ENCODE results near the gene TMPRSS2.
A peak's percentile ranks its signal among the peaks of the same experiment; 100 is the strongest.

Gene TMPRSS2

DNA sequence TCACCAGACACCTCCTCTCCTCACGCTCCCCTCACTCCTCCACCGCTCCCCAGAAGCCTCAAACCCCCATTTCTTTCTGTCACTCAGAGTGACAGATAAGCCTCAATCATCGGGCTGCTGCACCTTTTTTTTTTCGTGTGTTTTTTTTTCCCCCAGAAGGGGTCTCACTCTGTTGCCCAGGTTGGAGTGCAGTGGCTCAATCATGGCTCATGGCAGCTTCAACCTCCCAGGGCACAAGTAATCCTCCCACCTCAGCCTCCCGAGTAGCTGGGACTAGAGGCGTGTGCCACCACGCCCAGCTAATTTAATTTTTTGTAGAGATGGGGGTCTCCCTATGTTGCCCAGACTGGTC lies 1.2 kb upstream of the TMPRSS2 start:
- DNase-seq, result no peak

DNA sequence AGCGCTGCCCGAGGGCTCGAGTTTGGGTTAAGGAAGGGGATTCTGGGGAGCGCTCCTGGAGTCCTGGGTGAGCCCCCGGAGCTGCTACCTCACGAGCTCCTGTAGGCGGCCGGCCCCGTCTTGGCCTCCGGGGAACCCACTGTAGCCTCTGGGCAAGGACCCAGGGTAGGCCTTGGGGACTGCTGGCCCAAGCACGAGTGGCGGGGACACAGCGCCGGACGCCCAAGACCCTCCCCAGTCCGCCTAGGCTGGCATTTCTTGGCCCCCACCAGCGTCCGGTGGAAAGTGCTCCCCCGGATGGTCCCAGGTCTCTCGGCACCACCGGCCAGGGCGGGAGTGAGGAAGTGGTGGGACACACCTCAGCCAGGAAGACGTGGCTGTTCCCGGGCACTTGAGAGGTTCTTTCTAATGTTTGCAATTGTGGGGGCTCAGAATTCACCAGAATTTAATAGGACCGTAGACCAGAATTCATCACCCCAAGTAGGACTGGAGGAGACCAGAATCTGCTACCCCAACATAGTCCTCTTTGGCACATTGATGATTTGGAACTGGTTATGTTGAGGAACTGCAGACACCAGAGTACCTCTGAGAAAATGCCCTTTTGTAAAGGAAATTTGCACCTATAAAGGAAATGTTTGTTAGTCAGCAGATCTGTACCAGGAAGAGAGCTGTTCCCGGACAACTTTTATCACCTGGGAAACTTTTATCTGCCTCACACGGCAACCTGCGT lies 622 bp upstream of the TMPRSS2 start:
- no peak for DNase-seq

DNA sequence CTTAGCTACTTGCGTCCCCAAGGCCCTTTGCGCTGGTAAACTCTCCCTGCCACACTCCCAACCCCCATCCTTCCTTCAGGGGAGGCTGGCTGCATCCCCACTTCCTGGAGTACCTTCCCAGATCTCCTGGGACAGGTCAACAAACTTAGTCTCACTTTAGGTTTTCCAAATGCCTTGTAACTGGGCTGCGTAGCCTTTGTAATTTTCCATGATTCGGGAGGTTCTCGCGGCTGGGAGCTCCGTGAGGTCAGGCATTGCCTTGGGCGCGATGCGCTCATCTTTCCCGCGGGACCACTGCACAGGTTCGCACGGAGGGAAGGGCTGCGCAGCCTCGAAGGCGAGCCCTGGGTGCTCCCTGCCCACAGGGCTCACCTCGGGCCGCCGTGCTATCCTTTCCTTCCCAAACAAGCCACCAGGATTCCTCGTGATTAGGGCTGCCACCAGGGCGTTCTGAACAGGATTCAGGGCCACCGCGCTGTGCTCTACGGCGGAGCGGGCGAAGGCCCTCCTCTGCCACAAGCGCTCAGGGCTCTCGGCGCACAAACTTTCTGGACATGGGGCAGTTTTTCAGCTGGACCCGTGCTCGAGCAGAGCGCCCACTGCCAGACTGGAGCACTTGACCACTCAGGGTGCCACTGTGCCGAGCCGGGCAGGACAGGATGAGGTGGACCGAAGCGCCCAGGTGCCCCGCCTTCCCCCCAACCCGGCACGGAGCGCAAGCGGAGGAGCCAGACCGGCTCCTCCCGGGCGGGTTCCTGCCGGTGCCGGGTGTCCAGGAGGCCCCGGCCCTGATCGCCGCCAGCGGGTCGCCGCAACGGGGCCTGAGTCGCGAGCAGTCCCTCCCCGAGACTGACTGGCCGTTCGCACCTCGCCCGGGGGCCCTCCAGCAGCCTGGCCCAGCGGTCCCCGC lies 1.1 kb downstream of the TMPRSS2 start:
- DNase-seq, result no peak

DNA sequence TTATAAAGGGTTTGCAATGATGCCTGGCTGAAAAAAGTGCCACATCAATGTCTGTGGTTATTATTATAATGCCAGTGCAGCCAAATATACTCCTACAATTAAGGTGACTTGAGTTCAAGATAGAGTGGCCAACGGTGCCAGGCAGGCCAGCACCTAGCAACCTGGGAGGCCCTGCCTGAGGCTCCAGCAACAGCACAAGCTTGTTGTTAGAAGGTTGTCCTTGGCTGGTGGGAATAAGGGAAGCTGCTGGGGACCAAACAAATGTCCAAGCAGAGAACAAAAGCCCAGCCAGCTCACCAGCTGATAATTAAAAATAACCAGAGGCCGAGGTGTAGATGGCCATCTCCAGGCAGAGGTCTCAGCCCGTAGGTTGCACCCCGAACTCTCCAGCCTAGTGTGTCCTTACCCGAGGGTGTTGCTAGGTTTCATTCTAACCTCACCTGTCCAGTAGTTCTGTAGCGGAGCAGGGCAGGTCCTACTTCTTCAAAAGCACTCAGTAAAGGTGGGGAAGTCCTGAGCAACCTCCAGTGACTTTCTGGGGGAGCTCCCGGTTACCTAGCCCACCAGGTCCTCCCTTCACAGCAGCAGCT lies 1.9 kb downstream of the TMPRSS2 start:
- DNase-seq, result no peak

DNA sequence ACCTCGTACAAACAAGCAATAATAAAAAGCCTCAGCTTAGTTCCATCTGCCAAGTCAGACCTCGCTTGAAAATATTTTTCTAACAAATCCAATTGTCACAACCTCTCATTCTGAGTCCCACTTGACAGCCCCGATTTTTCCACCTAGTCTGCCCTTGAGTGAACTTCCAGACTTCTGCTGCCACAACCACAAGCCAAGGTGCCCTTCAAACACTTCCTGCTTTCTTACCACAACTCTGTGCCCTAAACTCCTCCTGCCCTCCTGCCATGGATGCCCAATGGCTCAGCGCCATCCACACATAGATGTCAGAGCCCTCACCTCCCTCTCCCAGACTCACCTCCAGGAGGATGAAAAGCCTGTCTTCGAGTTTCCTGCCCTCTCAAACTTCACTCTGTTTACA lies 3.9 kb downstream of the TMPRSS2 start:
- no peak for DNase-seq

DNA sequence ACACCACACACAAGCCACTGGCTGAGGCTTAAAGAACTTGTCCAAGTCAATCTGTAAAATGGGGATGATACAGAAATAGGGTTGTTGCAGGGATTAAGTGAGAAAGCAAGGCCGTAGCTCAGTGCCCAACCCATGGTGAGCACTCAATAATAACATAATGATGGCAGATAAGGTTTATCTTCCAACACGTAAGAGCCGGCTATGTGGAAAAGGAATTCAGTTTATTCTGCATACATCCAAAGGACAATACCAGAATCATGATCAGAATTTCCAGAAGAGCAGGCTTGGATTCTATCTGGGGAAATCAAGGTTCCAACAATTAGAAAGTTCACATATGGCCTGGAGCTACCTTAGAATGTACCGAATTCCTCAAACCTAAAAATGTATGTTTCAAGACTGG lies 4.6 kb downstream of the TMPRSS2 start:
- no peak for DNase-seq

DNA sequence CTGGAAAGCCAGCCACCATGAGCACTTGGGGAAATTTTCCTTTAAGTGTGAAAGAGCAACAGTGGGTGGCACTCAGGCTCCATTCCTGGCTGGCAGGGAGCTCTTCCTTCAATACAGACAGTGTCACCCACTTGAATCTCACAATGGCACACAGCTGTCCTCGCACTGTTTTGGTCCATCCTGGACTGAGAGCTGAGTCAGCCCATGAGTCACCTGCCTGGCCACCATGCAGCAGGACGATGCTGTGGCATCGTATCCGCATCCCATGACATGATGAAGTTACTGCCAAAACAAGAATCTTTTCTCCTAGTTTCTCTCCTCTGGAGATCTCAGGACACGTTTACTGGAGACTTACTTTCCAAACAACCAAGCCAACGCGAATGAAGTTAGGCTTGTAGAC lies 6.0 kb downstream of the TMPRSS2 start:
- DNase-seq, result no peak

DNA sequence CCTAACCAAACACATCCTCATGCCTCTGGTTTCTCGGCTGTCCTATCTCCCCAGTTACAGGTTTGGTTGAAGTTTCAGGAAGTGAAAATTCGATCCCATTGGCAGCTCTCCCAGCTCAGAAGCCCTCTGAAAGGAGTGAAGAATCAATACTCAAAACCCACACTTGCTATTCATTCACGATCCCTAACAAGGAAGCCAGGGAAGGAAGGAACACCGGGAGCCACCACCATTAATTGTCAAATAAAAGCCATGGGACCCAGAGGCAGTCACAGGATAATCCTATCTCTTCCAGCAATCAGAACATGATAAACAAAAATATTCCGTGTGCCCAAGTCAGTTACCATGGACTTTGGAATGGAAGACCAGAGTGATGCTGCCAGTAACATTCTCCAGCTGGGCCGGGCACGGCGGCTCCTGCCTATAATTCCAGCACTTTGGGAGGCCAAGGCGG lies 7.0 kb downstream of the TMPRSS2 start:
- no peak for DNase-seq

DNA sequence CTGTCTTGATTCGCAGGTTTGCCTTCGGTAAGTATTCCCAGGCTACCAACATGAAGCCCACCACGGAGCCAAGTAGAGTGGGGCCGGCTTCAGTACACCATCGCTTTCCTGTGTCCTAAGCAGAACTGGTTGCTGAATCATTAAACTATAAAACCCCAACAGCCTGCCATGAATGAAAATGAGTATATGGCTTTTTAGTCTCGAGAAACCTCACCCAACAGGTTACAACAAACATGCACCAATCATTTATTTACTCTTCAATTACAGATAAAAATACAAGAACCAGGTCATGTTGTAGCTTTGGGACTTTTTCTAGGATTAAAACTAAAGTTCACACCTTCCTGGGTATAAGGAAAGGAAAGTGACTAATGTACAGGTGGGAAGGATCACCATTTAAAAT lies 7.6 kb downstream of the TMPRSS2 start:
- no peak for DNase-seq

DNA sequence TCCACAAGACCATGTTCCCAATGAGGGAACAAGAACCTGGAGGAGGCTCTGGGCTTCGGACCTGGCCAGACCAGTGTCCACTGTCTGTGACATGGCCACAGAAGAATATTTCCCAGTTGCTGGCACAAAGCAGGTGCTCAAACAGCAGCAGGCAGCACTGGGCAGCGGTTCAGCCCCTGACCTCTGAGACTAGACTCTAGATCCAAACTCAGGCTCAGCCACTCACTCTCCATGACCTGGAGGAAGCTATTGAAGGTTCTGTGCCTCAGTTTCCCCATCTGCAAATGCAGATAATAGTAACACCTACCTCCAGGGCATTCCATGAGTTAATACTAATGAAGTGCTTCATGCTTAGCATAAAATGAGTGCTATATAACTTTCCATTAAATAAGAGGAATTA lies 8.0 kb downstream of the TMPRSS2 start:
- no peak for DNase-seq

DNA sequence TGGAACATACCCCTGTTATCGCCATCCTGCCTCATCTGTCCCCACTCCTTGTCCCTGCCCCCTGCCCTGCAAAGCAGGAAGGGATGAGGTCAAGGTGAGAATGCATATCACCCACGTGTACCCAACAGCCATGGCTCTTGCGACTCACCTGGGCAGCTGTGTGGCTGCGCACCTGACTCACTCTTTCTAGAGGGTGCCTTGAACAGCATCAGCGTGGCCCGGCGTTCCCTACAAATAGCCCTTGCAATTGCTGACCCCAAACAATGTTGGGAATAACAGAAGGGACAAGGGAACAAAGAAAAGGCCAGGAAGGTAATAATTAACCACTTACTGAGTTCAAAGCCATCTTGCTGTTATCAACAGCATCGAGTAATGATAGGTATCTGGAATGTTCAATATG lies 10.2 kb downstream of the TMPRSS2 start:
- no peak for DNase-seq

DNA sequence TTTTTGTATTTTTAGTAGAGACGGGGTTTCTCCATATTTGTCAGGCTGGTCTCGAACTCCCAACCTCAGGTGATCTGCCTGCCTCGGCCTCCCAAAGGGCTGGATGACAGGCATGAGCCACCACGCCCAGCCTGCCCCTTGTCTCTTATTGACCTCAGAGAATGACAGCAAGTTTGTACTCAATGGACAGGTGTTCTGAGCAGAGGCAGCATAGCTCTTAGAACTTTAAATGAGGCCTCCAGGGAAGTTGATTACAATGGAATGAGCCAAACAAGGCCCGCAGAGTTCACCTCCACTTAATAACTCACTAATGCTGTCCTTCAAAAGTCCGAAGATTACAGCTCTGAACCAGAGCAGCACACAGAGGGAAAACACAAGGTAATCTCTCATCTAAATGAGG lies 10.9 kb downstream of the TMPRSS2 start:
- no peak for DNase-seq

DNA sequence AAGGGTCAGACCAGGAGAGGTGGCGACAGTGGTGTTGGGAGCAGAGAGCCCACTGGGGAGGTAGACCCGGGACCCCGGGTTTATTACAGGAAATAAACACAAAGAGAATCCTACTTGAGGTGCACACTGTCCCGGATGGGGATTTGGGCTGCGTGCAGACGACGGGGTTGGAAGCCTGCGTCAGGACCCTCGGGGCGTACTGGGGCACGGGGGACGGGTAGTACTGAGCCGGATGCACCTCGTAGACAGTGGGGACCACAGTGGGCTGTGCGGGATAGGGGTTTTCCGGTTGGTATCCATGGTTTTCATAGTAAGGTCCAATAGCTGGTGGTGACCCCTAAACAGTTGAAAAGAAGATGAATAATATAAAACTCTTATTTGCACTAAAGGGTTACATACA lies 13.7 kb downstream of the TMPRSS2 start:
- DNase-seq, result no peak

DNA sequence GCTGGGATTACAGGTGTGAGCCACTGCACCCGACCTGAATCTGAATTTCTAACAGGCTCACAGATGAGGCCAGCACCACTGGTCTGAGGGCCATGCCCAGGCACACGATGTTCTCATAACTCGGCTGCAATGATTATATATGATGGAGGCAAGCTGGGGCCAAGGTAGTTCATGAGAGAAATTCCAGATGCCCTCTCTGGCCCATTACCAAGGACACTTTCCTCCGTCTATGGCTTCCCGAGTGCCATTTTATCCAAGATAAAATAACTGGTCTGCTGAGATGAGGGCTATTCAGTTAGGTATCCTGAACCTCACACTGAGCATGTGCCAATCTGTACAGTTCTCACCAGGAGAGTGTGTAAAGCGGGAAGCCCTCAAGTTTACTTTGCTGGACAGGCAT lies 16.5 kb downstream of the TMPRSS2 start:
- no peak for DNase-seq

DNA sequence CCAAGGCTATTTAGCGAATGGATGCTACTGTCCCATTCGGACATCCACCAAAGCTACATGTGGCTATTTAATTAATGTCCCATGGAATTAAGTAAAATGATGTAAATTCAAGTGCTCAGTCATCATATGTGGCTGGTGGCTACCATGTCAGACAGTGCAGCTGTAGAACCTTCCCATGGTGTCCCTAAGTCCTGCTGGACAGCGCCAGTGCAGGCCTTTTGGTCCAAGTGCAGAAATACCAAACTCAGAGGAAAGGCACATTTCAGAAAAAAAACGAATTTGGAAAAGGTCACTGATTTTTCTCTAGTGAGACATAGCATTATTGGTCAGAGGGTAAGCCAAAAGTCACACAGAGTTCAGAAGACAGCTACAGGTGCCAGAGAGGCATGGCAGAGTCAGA lies 17.6 kb downstream of the TMPRSS2 start:
- no peak for DNase-seq

DNA sequence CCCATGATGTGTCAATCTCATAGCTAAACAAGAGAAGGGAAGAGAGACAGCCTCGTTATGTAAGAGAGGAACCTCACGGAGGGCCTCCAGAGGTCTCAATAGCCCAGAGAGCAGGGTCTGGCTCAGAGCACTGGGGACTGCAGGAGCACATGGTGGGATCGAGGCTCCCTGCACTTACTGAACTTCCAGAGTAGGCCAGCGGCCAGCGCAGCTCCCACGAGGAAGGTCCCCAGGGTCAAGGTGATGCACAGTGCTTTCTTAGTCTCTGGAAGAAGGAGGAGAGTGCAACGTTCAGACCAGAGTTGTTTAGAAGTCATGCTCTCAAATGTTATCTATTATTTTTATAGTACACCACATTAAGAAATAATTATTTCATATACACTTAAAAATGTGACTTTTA lies 18.6 kb downstream of the TMPRSS2 start:
- DNase-seq, result no peak

DNA sequence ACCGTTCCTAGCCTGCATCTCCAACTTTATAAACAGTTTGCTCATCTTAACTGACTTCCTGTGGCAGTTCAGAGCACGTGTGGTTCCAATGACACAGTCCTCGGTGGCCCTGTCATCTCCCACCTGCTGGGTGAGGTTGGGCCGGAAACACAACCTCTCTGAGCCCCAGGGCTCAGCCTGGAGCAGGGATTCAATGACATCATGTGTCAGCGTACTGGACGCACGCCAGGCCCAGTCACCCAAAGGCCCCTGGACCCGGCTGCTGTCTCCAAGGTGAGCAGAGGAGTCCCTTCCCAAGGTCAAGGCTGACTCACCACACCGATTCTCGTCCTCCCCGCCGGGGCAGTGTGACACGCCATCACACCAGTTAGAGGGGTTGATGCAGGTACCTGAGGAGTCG lies 19.9 kb downstream of the TMPRSS2 start:
- DNase-seq, result no peak

DNA sequence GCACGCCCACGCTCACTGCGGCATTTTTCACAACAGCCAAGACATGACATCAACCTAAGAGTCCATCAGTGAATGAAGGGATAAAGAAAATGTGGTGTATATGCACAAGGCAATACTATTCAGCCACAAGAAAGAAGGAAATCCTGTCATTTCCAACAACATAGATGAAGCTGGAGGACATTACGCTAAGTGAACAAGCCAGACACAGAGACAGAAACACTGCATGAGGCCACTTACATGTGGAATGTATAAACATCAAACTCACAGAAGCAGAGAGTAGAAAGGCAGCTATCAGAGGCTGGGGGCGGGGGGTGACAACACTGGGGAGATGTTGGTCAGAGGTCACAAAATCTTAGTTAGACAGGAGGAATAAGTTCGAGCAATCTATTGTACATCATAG lies 20.9 kb downstream of the TMPRSS2 start:
- DNase-seq, result no peak

DNA sequence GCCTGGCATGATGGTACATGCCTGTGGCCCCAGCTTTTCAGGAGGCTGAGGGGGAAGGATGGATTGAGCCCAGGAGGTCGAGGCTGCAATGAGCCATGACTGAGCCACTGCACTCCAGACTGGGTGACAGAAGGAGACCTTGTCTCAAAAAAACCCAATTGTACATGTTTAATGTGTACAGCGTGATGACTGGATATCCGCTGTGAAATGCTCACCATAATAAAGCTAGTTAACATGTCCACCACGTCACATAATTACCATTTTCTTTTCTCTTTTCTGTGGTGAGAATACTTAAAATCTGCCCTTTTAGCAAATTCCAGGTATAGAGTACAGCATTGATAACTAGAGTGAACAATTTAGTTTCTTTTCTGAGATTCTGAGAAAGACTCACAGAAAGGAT lies 24.0 kb downstream of the TMPRSS2 start:
- no peak for DNase-seq

DNA sequence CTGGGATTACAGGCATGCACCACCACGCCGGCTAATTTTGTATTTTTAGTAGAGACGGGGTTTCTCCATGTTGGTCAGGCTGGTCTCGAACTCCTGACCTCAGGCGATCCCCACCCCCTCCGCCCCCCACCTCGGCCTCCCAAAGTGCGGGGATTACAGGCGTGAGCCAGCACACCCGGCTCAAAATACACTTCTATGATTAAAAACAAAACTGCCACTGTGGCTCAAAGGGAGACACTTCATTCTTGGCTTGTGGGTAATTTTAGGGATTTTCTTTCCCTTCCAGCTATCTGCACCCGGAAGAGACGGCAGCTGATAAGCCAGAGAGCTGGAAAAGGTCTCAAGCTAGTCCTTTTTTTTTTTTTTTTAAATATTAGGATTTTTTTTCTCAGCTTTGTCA lies 24.5 kb downstream of the TMPRSS2 start:
- no peak for DNase-seq

DNA sequence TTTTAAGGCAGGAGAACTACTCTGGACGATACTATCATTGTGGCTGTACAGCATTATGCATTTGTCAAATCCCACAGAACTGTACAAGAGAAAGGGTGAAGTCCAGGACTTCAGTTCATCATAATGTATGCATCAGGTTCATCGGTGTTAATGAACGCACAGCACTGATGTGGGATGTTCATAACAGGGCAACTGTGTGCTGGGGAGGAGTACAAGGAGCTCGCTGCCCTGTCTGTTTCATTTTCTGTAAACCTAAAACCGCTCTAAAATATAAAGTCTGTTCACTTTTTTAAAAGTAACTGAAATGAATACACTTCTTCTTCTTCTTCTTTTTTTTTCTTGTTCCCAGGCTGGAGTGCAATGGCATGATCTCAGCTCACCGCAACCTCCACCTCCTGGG lies 25.0 kb downstream of the TMPRSS2 start:
- DNase-seq, result no peak

DNA sequence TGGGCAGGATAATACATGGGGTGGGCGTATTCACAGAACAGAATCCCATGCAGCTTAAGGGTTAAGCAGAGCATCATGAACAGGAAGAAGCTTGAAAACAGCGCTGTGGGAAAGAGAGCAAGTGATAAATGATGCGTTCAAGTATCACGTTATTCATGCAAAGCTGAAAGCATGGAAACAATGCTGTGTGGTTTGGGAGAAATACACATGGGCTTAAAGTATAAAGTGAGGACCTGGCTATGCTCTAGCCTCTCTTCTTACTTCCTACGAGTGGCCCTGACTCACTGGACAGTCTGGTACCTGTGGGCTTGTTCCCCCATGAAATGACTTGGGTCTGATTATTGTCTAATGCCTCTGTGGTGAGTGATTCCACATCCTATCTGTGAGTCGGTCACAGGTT lies 25.7 kb downstream of the TMPRSS2 start:
- DNase-seq, result peak; percentile 85

DNA sequence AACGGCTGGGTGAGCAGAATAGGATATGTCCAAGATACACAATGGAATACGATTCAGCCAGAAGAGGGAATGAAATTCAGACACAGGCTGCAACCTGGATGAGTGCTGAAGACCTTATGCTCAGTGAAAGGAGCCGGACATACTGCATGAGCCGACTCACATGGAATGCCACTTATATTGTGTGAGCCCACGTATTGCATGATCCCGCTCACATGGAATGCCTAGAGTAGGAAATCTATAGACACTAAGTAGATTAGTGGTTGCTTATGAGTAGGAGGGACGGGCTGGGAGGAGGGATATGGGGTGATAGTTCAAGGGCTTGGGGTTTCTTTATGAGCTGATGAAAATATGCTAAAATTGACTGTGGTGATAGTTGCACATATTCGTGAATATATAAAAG lies 26.8 kb downstream of the TMPRSS2 start:
- DNase-seq, result peak; percentile 91
